GM23338 (cell line): ENCODE results near the gene KCNAB2. TPM values are rescaled to one million over a fixed set of nuclear protein-coding genes. Genes with fewer than 3 reads are reported as not detected.

ENCODE experiments used
- ATAC-seq: fragments of 200-7000 bp; cut with Tn5 transposase; 3 replicates; pipeline ENCODE4 v1.9.1; 2020
- DNase-seq: peaks from one replicate; pipeline ENCODE4 v3.0.0-alpha.2; 2015; ENCODE audit warnings: low spot score
- H2AFZ ChIP-seq: fragments of 200-600 bp; sonication (generic); 2 replicates; pipeline ENCODE4 v1.8.0; 2016; ENCODE audit warnings: antibody characterized with exemption, mild to moderate bottlenecking, moderate library complexity
- H3F3A ChIP-seq: fragments of 200-600 bp; sonication (generic); replicated peaks from 2 replicates; pipeline ENCODE4 v1.8.0; 2017; ENCODE audit warnings: antibody characterized with exemption, mixed run types, low read depth
- H3K27ac ChIP-seq: fragments of 200-600 bp; sonication (generic); 2 replicates; pipeline ENCODE4 v1.6.1; 2016; ENCODE audit warnings: low read depth
- H3K27me3 ChIP-seq: fragments of 200-600 bp; sonication (generic); 2 replicates; pipeline ENCODE4 v1.8.0; 2016; ENCODE audit warnings: mild to moderate bottlenecking, mixed run types, moderate library complexity; ENCODE audit not compliant: insufficient read depth
- H3K36me3 ChIP-seq: fragments of 200-600 bp; sonication (generic); 2 replicates; pipeline ENCODE4 v1.8.0; 2016; ENCODE audit warnings: mild to moderate bottlenecking; ENCODE audit not compliant: insufficient read depth
- H3K4me1 ChIP-seq: fragments of 200-600 bp; sonication (generic); 2 replicates; pipeline ENCODE4 v1.8.0; 2016; ENCODE audit warnings: mild to moderate bottlenecking, moderate library complexity; ENCODE audit not compliant: insufficient read depth
- H3K4me2 ChIP-seq: fragments of 200-600 bp; sonication (generic); 2 replicates; pipeline ENCODE4 v1.7.1; 2017; ENCODE audit warnings: mixed run types
- H3K4me3 ChIP-seq: fragments of 200-600 bp; sonication (generic); 2 replicates; pipeline ENCODE4 v1.6.1; 2016; ENCODE audit warnings: mixed run types
- H3K79me2 ChIP-seq: fragments of 200-600 bp; sonication (generic); replicated peaks from 2 replicates; pipeline ENCODE4 v1.8.0; 2017; ENCODE audit warnings: mild to moderate bottlenecking; ENCODE audit not compliant: insufficient read depth
- H3K9me2 ChIP-seq: fragments of 200-600 bp; sonication (generic); 2 replicates; pipeline ENCODE4 v1.8.0; 2017; ENCODE audit not compliant: insufficient read depth
- H4K20me1 ChIP-seq: fragments of 200-600 bp; sonication (generic); replicated peaks from 2 replicates; pipeline ENCODE4 v1.8.0; 2017; ENCODE audit warnings: mild to moderate bottlenecking; ENCODE audit not compliant: insufficient read depth
- H3K27ac Mint-ChIP-seq: 2 replicates; pipeline ENCODE4 v1.8.0; 2020; ENCODE audit warnings: inconsistent platforms, mild to moderate bottlenecking, moderate library complexity, mixed read lengths
- H3K27me3 Mint-ChIP-seq: 3 replicates; pipeline ENCODE4 v1.8.0; 2022; ENCODE audit warnings: low read depth, mild to moderate bottlenecking, moderate library complexity, mixed read lengths, inconsistent platforms; ENCODE audit not compliant: insufficient read depth, poor library complexity
- H3K36me3 Mint-ChIP-seq: 3 replicates; pipeline ENCODE4 v1.8.0; 2021; ENCODE audit warnings: low read depth, mild to moderate bottlenecking, inconsistent platforms, moderate library complexity, mixed read lengths
- H3K4me1 Mint-ChIP-seq: 3 replicates; pipeline ENCODE4 v1.8.0; 2020; ENCODE audit warnings: mild to moderate bottlenecking, inconsistent platforms, mixed read lengths
- H3K4me3 Mint-ChIP-seq: 3 replicates; pipeline ENCODE4 v1.8.0; 2021; ENCODE audit warnings: moderate library complexity, mild to moderate bottlenecking, inconsistent platforms, mixed read lengths
- H3K9me3 Mint-ChIP-seq: 3 replicates; pipeline ENCODE4 v1.8.0; 2020; ENCODE audit warnings: moderate library complexity, mild to moderate bottlenecking, inconsistent platforms, mixed read lengths
- CREB1 ChIP-seq: fragments of 250-450 bp; sonication (Bioruptor Pico); IDR thresholded peaks from 2 replicates; pipeline ENCODE4 v1.5.0; 2020; ENCODE audit warnings: low read depth, mild to moderate bottlenecking, moderate library complexity
- EZH2 ChIP-seq: fragments of 200-600 bp; sonication (generic); IDR thresholded peaks from one replicate; pipeline ENCODE4 v1.8.0; 2017; ENCODE audit warnings: antibody characterized with exemption, mild to moderate bottlenecking, low read depth; ENCODE audit not compliant: unreplicated experiment
- EZH2phosphoT487 ChIP-seq: fragments of 200-600 bp; sonication (generic); IDR thresholded peaks from one replicate; pipeline ENCODE4 v1.8.1; 2018; ENCODE audit warnings: antibody characterized with exemption; ENCODE audit not compliant: unreplicated experiment
- JUNB ChIP-seq: IDR thresholded peaks from one replicate; pipeline ENCODE4 v1.6.1; 2016; ENCODE audit warnings: antibody characterized with exemption; ENCODE audit not compliant: unreplicated experiment
- NANOG ChIP-seq: IDR thresholded peaks from 2 replicates; pipeline ENCODE4 v1.6.1; 2016; ENCODE audit warnings: antibody characterized with exemption, borderline replicate concordance
- POLR2AphosphoS5 ChIP-seq: IDR thresholded peaks from 2 replicates; pipeline ENCODE4 v1.6.1; 2016; ENCODE audit warnings: antibody characterized with exemption, low read depth
- STAT1 ChIP-seq: IDR thresholded peaks from one replicate; pipeline ENCODE4 v1.6.1; 2016; ENCODE audit warnings: antibody characterized with exemption; ENCODE audit not compliant: unreplicated experiment
- ZNF114 ChIP-seq: fragments of 250-450 bp; sonication (Bioruptor Pico); IDR thresholded peaks from 2 replicates; pipeline ENCODE4 v1.5.0; 2020; ENCODE audit warnings: mild to moderate bottlenecking, moderate library complexity
- ZNF331 ChIP-seq: fragments of 250-450 bp; sonication (Bioruptor Pico); IDR thresholded peaks from 2 replicates; pipeline ENCODE4 v1.5.0; 2020; ENCODE audit warnings: low read depth, mild to moderate bottlenecking, moderate library complexity
- polyA plus RNA-seq: library from polyadenylated mRNA; unstranded; fragments of >200 nt; fragmentation: Nextera tagmentation; extraction: Ambion mirVana; gene quantifications from 2 replicates; pipeline ENCODE4 v1.2.1, GENCODE V29; 2016
- total RNA-seq: library from RNA; depleted of rRNA; stranded (reverse); fragments of >200 nt; shearing (Covaris generic); gene quantifications from 2 replicates; pipeline ENCODE4 v1.2.3, GENCODE V29; 2014
- TF ChIP-seq, protein P1 (sequence below): IDR thresholded peaks from one replicate; pipeline ENCODE4 v1.6.1; 2018; ENCODE audit warnings: antibody characterized with exemption; ENCODE audit not compliant: unreplicated experiment
- TF ChIP-seq, protein P2 (sequence below): IDR thresholded peaks from 2 replicates; pipeline ENCODE4 v1.6.1; 2016; ENCODE audit warnings: antibody characterized with exemption
- TF ChIP-seq, protein P3 (sequence below), 2 experiments: fragments of 200-600 bp in 1 of 2; sonication (generic) in 1 of 2; conservative IDR thresholded peaks; 2 replicates each; pipeline versions ENCODE4 v1.5.1 to v1.6.1; 2016 to 2017; ENCODE audit warnings: antibody characterized with exemption in 2 of 2, low read depth in 2 of 2, mild to moderate bottlenecking in 2 of 2, moderate library complexity in 1 of 2
- TF ChIP-seq, protein P4 (sequence below): fragments of 250-450 bp; sonication (Bioruptor Pico); IDR thresholded peaks from 2 replicates; pipeline ENCODE4 v1.5.0; 2020; ENCODE audit warnings: mild to moderate bottlenecking, moderate library complexity

The KCNAB2 gene
- total and polyA plus RNA-seq, 2 experiments from 2014 or later, result 3.0 to 3.7 TPM

DNA sequence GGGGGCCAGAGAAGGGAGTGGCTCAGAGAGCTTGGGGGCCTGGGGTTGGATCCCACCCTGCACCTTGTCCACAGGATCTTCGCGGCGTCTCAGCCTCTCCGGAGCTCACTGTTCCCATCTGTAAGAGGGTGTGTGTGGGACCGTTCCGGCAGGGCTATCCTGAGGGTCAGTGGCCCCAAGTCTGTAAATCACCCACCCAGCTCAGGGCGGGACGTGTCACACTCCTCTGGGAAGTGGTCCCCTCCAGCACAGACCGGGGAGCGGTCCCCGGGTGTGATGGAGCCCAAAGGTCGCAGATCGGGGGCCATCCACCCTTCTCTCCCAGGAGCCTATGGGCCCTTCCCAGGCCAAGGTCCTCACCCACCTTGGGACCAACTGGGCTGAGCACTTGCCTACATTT, 40.0 kb downstream of the KCNAB2 start:
- H3K9me2 ChIP-seq, result no peaks in the 10 kb centered on the region
- no peaks in the 10 kb centered on the region for H3K79me2 ChIP-seq
- Mint-ChIP-seq H3K27me3 (no peaks in the 10 kb centered on the region), H3K4me3 (no peak overlapping the region), H3K36me3 (no peaks in the 10 kb centered on the region), H3K4me1 (peaks cover 7% of the 10 kb centered on the region), H3K9me3 (no peaks in the 10 kb centered on the region), H3K27ac (no peak overlapping the region; the same call in 1 of the 2 replicates)
- no peak for ATAC-seq
- no peaks in the 10 kb centered on the region for H4K20me1 ChIP-seq
- no peak for DNase-seq
- TF ChIP-seq STAT1, result no peak
- no peak for TF ChIP-seq JUNB
- TF ChIP-seq, protein P1, sequence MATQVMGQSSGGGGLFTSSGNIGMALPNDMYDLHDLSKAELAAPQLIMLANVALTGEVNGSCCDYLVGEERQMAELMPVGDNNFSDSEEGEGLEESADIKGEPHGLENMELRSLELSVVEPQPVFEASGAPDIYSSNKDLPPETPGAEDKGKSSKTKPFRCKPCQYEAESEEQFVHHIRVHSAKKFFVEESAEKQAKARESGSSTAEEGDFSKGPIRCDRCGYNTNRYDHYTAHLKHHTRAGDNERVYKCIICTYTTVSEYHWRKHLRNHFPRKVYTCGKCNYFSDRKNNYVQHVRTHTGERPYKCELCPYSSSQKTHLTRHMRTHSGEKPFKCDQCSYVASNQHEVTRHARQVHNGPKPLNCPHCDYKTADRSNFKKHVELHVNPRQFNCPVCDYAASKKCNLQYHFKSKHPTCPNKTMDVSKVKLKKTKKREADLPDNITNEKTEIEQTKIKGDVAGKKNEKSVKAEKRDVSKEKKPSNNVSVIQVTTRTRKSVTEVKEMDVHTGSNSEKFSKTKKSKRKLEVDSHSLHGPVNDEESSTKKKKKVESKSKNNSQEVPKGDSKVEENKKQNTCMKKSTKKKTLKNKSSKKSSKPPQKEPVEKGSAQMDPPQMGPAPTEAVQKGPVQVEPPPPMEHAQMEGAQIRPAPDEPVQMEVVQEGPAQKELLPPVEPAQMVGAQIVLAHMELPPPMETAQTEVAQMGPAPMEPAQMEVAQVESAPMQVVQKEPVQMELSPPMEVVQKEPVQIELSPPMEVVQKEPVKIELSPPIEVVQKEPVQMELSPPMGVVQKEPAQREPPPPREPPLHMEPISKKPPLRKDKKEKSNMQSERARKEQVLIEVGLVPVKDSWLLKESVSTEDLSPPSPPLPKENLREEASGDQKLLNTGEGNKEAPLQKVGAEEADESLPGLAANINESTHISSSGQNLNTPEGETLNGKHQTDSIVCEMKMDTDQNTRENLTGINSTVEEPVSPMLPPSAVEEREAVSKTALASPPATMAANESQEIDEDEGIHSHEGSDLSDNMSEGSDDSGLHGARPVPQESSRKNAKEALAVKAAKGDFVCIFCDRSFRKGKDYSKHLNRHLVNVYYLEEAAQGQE, result no peak
- no peak for TF ChIP-seq CREB1 (CRISPR knock-in tag)
- TF ChIP-seq POLR2AphosphoS5, result no peak
- TF ChIP-seq, protein P2, sequence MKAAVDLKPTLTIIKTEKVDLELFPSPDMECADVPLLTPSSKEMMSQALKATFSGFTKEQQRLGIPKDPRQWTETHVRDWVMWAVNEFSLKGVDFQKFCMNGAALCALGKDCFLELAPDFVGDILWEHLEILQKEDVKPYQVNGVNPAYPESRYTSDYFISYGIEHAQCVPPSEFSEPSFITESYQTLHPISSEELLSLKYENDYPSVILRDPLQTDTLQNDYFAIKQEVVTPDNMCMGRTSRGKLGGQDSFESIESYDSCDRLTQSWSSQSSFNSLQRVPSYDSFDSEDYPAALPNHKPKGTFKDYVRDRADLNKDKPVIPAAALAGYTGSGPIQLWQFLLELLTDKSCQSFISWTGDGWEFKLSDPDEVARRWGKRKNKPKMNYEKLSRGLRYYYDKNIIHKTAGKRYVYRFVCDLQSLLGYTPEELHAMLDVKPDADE, result no peak
- TF ChIP-seq EZH2, result no peak
- TF ChIP-seq NANOG, result no peak
- TF ChIP-seq, protein P3, sequence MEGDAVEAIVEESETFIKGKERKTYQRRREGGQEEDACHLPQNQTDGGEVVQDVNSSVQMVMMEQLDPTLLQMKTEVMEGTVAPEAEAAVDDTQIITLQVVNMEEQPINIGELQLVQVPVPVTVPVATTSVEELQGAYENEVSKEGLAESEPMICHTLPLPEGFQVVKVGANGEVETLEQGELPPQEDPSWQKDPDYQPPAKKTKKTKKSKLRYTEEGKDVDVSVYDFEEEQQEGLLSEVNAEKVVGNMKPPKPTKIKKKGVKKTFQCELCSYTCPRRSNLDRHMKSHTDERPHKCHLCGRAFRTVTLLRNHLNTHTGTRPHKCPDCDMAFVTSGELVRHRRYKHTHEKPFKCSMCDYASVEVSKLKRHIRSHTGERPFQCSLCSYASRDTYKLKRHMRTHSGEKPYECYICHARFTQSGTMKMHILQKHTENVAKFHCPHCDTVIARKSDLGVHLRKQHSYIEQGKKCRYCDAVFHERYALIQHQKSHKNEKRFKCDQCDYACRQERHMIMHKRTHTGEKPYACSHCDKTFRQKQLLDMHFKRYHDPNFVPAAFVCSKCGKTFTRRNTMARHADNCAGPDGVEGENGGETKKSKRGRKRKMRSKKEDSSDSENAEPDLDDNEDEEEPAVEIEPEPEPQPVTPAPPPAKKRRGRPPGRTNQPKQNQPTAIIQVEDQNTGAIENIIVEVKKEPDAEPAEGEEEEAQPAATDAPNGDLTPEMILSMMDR (conservative IDR thresholded peaks at IDR 0.05; ENCODE audit: low read depth in 2 of 2), result no peak
- TF ChIP-seq, protein P4, sequence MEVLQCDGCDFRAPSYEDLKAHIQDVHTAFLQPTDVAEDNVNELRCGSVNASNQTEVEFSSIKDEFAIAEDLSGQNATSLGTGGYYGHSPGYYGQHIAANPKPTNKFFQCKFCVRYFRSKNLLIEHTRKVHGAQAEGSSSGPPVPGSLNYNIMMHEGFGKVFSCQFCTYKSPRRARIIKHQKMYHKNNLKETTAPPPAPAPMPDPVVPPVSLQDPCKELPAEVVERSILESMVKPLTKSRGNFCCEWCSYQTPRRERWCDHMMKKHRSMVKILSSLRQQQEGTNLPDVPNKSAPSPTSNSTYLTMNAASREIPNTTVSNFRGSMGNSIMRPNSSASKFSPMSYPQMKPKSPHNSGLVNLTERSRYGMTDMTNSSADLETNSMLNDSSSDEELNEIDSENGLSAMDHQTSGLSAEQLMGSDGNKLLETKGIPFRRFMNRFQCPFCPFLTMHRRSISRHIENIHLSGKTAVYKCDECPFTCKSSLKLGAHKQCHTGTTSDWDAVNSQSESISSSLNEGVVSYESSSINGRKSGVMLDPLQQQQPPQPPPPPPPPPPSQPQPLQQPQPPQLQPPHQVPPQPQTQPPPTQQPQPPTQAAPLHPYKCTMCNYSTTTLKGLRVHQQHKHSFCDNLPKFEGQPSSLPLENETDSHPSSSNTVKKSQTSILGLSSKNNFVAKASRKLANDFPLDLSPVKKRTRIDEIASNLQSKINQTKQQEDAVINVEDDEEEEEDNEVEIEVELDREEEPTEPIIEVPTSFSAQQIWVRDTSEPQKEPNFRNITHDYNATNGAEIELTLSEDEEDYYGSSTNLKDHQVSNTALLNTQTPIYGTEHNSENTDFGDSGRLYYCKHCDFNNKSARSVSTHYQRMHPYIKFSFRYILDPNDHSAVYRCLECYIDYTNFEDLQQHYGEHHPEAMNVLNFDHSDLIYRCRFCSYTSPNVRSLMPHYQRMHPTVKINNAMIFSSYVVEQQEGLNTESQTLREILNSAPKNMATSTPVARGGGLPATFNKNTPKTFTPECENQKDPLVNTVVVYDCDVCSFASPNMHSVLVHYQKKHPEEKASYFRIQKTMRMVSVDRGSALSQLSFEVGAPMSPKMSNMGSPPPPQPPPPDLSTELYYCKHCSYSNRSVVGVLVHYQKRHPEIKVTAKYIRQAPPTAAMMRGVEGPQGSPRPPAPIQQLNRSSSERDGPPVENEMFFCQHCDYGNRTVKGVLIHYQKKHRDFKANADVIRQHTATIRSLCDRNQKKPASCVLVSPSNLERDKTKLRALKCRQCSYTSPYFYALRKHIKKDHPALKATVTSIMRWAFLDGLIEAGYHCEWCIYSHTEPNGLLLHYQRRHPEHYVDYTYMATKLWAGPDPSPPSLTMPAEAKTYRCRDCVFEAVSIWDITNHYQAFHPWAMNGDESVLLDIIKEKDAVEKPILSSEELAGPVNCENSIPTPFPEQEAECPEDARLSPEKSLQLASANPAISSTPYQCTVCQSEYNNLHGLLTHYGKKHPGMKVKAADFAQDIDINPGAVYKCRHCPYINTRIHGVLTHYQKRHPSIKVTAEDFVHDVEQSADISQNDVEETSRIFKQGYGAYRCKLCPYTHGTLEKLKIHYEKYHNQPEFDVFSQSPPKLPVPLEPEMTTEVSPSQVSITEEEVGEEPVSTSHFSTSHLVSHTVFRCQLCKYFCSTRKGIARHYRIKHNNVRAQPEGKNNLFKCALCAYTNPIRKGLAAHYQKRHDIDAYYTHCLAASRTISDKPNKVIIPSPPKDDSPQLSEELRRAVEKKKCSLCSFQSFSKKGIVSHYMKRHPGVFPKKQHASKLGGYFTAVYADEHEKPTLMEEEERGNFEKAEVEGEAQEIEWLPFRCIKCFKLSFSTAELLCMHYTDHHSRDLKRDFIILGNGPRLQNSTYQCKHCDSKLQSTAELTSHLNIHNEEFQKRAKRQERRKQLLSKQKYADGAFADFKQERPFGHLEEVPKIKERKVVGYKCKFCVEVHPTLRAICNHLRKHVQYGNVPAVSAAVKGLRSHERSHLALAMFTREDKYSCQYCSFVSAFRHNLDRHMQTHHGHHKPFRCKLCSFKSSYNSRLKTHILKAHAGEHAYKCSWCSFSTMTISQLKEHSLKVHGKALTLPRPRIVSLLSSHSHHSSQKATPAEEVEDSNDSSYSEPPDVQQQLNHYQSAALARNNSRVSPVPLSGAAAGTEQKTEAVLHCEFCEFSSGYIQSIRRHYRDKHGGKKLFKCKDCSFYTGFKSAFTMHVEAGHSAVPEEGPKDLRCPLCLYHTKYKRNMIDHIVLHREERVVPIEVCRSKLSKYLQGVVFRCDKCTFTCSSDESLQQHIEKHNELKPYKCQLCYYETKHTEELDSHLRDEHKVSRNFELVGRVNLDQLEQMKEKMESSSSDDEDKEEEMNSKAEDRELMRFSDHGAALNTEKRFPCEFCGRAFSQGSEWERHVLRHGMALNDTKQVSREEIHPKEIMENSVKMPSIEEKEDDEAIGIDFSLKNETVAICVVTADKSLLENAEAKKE, result no peak
- no peak for TF ChIP-seq EZH2phosphoT487
- no peak for TF ChIP-seq ZNF114
- no peak for TF ChIP-seq ZNF331
- H3K4me3 ChIP-seq, result no peak overlapping the region
- no peak overlapping the region for H3K4me2 ChIP-seq
- H3F3A ChIP-seq, result 0 out of 2 replicates have a peak, but pooled peaks cover 2% of the 10 kb centered on the region
- no peak overlapping the region for H2AFZ ChIP-seq
- H3K27me3 ChIP-seq, result no peaks in the 10 kb centered on the region
- H3K27ac ChIP-seq, result no peak overlapping the region
- no peaks in the 10 kb centered on the region for H3K4me1 ChIP-seq
- no peaks in the 10 kb centered on the region for H3K36me3 ChIP-seq
